ENCODE results near the gene NF2.

NF2 gene

DNA sequence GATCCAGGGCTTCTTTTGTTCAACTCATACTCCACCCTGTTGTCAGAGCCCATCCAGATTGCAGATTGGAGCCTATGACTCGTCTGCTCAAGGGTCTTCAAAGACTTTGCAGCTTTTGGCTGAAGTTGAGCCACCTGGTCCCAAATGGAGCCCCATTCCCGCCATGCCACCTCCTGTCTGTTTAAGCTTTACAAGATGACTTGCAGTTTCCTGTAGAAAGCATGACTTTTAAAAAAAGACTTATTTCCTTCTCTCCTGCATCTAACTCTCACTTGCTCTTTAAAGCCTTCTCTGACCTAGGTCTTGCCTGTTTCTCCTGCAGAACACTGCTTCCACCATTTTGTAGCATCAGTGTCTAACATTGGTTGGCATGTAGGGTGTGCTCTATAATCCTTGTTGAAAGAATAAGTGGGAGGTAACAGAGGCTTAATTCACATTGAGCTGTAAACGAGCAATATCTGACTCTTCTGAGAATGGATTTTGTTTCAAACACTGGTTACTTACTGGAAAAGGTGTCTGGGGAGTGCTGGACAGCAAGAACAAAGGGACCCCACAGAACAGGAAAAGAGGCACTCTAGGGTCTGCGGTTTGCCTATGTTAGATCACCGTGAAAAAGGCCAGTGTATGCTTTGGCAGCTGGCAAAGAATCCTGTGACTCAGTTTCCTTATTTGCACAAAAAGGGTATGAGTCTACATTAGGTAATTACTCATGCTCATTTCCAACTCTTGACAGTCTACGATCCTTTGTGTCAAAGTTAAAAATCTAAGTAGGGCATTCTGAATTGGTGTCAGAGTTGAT is 30.3 kb downstream of the NF2 start:
- no peak for DNase-seq

- DNase-seq: peak; percentile 48
These were observed 31.4 kb downstream of the NF2 start for GRCh38 chr22:29634847-29635246.

DNA sequence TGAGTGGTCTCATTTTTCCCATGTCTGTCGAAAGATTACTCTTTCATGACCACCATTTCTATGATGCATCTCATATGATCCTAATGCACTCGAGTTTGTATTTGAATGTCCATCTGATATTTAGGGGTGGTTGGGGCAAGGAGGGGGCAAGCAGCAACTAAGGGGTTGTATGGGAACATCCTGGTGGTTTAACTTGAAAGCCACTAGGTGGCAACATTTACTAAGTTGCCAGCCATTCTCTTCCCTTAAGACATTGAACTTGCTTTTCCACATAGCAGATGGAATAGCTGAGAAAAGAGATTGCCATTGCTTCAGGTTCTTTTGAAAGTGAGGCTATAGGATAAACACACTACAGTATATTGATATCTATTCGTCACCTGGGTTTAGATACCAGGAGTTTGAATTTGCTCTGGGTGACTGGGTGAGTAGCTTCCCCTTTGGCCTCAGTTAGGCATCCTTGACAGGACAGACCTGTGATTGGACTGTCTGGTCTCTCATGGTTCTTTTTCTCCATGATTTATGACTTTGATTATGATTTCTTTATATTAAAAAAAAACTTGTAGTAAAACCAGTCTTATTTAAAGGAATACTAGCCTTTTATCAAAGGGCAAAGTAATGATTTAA is 32.4 kb downstream of the NF2 start:
- DNase-seq: peak; percentile 82

DNA sequence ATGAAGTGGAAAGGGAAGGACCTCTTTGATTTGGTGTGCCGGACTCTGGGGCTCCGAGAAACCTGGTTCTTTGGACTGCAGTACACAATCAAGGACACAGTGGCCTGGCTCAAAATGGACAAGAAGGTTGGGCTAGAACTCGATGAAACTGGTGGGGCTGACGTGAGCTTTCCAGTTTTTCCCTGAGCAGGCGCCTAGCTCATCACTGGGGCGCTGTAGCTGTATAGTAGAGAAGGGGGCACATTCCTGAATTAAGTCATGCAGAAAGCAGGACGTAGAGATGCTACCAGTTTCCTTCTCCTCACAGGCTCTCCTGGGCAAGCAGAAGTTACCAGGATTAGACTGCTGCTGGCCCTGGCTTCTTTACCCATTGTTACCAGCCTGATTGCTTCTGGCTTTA is 33.3 kb downstream of the NF2 start:
- no peak for DNase-seq

DNA sequence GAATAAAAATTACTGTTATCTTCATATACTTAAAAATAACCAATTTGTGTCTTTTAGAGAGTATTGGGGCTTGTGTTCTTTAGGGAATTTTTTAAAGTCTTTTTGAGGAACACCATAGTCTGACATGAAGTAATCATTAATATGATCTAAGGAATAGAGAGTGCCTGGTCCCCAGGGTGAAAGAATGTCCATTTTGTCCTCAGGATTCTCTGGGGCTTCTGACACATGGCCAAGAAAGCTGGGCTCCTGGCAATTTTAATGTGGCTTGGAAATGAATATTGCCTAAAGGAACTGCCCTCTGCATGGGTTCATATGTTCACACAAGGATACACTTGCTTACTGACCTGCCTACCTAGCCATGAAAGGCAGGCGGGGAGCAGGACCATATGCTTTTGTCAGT is 33.7 kb downstream of the NF2 start:
- no peak for DNase-seq

DNA sequence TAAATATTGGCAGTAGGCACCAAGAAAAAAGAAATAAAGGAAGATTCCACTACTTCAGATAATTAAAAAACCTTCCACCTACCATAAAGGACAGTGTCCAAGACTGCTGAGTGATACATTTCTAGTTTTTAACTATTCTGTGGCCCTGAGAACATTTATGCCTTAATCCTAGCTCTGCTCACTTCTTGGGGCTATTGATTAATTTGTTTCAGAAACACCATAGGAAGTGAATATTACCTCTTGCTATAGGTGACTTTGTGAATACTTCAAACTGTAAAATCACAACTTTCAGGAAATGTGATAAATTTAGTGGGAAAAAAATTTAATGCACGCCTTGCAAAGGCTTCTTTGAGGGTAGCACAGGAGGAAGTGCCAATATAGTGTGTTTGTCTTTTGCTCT is 35.2 kb downstream of the NF2 start:
- DNase-seq: no peak

DNA sequence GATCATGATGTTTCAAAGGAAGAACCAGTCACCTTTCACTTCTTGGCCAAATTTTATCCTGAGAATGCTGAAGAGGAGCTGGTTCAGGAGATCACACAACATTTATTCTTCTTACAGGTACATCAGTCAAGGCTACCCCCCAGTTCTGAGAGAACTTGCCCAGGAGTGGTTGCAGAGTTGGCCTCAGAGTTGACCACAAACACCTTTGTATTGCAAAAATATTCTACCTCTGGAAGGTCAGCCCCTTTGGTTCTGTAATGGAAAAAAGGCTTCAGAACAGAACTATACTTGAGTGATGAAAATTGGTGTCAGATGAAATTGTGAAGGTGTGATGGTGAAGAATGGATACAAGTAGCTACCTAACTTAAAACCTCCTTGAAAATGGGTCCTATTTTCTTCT is 35.7 kb downstream of the NF2 start:
- no peak for DNase-seq

- no peak for DNase-seq
These were observed 37.7 kb downstream of the NF2 start for GRCh38 chr22:29641042-29641699.

DNA sequence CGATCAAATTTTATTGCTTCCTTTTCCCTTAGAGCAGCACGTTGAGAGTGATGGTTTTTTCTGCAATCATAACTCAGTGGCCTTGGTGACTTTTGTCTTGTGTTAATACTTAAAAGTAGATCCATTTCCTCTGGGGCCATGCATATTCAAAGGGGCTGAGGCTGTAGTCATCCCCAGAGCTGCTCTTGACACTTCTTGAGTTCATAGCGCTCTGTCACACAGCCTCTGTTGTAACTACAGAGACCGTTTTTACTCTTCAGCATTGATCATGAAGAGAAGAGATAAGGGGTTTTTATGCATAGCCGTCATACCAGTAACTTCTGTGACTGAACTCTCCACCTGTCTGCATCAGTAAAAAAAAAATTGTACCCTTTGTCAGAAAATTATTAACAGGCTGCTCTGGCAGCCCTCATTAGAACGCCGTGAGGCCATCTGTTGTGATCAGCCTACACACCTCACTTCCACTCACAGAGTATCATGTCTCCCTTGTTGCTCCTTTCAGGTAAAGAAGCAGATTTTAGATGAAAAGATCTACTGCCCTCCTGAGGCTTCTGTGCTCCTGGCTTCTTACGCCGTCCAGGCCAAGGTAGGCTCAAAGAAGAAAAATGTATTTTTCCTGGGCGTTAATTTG is 38.4 kb downstream of the NF2 start:
- no peak for DNase-seq

DNA sequence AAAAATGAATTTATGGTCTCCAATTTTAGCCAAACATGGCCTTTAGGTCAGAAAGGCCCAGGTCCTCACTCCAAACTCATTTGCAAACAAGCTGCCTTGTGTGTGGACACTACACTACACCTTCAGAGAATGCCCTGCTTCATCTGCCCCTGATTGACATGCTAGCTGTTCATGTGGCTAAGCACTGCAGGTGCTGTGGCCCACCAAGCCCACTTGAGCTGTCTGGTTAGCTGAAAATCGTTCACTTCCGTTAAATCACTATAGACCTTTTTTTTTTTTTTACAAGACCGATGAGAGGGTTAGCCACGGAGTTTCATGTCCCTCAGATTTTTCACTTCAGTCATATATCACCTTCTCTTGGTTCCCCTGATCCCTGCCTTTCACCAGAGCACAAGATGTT is 39.3 kb downstream of the NF2 start:
- DNase-seq: no peak

DNA sequence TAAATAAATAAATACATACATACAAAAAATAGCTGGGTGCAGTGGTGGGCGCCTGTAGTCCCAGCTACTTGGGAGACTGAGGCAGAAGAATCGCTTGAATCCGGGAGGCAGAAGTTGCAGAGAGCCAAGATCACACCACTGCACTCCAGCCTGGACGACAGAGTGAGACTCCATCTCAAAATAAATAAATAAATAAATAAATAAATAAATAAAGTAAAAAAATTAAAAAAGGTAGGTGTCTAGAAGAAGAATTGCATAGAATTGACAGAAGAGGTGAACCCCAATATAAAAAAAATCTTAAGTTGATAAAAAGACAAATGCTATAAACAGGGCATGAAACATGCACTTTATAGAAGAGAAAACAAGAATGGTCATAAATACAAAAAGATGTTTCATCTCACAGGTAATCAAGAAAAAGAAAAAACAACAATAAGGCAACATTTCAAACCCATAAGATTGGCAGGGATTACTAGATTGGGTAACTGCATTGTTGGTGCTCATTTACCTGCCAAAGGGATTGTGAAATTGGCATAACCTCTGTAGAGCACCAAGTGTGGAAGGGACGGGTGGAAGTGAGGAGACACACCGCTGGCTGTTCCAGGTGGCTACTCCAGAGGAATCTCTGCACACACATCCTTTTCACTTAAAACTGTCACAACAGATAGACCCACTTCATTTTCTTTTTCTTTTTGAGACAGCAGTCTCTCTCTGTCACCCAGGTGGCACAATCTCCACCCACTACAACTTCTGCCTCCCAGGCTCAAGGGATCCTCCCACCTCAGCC is 44.7 kb downstream of the NF2 start:
- no peak for DNase-seq

DNA sequence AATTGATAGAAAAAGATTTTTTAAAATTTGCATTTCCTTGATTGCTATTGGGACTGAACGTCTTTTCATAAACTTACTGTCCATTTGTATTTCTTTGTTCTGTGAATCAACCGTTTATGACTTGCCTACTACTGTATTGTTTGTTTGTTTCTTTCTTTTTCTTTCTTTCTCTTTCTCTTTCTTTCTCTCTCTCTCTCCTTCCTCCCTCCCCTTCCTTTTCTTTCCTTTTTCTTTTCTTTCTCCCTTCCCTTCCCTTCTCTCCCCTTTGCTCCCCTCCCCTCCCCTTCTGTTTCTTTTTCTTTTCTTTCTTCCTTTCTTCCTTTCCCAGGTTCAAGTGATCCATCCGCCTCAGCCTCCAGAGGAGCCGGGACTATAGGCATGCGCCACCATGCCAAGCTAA is 46.9 kb downstream of the NF2 start:
- DNase-seq: no peak

DNA sequence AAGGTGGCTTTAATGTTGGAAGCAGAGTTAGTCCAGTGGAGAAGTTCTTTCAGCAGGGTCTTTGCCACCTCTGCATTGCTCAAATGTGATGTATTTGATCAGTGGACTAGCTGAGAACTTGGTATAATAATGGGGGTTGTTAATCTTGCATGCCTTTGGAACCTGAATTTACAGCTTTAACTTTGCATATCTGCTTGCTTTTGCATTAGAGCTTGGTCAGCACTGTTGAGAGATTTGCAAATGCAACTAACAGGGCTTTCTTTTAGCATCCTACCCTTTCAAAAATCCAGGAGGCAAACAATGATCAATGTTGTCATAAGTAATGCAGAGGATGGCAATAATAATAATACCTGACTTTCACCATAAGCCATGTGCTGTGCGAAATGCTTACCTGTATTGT is 48.2 kb downstream of the NF2 start:
- DNase-seq: no peak

DNA sequence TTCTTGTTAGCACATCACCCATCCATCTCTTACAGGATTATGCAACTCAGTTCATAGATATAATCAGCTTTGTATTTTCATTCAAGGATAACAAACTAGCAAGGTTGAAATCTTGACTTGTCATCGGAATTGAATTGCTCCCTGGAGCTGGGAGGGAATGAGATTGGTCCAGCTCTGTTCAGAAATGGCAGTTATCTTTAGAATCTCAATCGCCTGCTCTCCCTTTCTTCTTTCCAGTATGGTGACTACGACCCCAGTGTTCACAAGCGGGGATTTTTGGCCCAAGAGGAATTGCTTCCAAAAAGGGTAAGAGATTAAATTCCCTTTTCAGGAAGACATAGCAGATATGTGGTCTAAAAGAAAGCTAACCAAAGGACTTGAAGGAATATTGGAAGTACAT is 51.0 kb downstream of the NF2 start:
- DNase-seq: no peak

- no peak for DNase-seq
These were observed 51.4 kb downstream of the NF2 start for GRCh38 chr22:29654882-29655281.

- peak; percentile 79 for DNase-seq
These were observed 54.7 kb downstream of the NF2 start for GRCh38 chr22:29658176-29658575.

DNA sequence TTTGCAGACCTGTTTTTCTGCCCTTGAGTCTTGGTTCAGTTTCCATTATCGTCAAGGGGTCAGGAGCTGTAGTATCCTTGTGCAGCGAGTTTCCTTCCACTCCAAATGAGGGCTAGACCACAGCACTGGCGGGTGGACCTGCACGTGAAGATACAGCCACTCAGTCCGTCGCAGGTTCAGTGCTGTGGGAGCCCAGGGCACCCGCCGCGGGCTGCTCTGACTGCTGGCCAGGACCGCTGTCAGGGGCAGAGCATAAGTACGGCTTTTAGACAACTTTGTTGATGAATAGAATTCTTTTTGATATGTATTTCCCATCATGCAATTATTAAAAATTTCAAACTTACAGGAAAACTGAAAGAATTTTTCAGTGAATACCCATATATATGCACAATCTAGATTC is 56.6 kb downstream of the NF2 start:
- no peak for DNase-seq

DNA sequence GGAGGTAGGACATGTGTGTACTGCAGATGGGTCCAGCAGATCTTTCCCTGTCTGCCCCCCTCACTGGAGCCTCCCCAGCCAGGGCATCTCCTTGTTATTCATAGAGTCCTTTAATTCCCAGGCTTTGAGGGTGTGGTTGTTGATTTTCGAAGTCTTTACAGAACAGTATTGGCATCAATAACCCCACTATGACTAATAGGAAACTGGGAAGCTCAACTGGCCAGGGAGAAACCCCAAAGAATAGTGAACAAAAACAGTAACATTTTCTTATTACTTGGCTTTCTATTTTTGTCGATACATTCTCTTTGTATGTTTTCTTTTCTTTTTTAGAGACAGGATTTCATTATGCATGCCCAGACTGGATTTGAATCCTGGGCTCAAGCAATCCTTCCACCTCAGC is 57.9 kb downstream of the NF2 start:
- no peak for DNase-seq

DNA sequence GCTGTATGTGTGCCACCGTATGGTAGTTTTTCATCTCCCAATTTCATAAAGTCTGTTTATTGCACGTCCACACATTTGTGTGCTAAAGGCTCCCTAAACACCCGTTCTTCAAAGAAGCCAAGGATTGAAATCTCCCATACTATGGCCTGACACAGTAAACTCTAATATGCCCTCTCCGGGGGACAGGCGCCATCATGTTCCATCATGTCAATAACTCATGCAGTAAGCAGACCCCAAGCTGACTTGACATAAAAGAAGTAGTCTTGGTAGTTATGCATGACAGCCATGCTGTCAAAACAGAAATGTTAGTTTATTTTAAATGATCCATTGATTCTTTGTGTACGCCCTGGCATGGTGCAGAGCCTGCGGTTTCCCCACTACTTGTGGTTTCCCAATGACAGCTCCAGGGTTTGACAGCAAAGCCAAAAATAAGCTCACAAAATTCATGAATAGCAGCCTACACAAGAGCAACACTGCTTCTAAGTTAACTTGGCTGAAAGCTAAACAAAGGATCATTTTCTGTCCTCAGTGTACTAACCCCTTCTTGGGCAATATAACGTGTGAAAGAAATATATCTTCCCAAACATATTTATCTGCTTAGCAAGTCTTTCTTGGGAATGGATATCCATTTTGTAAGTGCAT is 59.9 kb downstream of the NF2 start:
- peak; percentile 31 for DNase-seq

GRCh38 chr22:29665486-29665885 is 62.1 kb downstream of the NF2 start:
- no peak for DNase-seq

- DNase-seq: no peak
These were observed 65.2 kb downstream of the NF2 start for GRCh38 chr22:29668673-29669072.

- no peak for DNase-seq
These were observed 67.2 kb downstream of the NF2 start for GRCh38 chr22:29670626-29671025.
